Activated CD4-positive, alpha-beta T cell treated with anti-CD3 and anti-CD28 coated beads for 1 hour (primary cell): ENCODE data around the gene CLUH.
"Not testable (repeated sequence)": the region's sequence is repeated elsewhere in the genome, so short reads cannot be mapped to it uniquely, and the experiment has no call there.

Source experiments
- DNase-seq: peaks from one replicate; pipeline ENCODE4 v3.0.0-alpha.2; 2020

CLUH gene

DNA sequence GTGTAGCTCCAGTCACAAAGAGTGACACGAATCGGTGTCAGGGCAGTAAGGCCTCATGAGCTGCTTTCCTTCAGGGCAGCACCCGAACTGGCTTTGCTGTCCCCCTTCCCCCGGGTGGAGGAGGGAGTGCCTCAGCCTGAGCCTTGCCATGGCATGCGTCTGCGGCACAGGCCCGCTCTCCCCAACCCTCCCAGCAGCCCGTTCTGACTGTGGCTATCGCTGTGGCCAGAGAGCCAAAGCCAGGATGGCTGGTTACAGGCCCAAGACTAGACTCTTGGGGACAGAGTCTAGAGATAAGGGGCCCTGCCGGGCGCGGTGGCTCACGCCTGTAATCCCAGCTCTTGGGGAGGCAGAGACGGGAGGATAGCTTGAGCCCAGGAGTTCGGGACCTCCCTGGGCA is 25.9 kb downstream of the CLUH start:
- no peak for DNase-seq

DNA sequence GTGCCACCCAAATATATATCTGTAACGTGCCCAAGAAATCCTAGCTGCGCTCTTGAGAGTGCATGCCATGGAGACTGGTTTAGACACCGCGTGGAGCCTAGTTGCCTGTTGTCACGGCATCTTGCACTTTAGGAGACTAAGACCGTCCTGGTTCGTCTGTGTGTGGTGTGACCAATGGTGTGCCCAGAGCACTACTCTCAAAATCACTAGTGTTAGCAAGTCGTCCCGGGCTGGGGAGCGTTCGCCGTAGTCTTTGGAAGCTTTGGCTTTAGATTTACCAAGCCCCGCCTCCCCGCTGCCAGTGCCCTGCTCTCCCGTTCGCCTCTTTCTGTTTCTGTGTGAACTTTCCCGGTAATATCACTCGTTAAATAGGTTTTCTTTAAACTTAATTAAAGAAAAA is 27.0 kb downstream of the CLUH start:
- no peak for DNase-seq

DNA sequence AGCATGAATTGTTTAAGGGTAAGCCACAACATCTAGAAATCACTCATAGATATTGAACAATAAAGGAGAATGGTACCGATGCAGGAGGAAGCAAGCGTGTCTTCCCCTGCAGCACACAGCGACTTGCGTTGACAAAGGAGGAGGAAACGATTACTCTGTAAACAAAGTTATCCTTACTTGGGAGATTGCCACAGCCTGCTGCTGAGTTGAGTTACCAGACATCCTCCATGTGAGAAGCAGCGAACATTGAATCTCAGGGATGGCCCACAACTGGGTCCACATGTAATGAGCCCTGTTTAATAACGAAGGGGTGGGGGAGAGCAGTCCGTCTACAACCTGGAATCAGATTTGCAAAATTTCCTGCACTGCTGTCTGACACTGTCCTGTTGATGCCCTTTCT is 27.7 kb downstream of the CLUH start:
- no peak for DNase-seq

DNA sequence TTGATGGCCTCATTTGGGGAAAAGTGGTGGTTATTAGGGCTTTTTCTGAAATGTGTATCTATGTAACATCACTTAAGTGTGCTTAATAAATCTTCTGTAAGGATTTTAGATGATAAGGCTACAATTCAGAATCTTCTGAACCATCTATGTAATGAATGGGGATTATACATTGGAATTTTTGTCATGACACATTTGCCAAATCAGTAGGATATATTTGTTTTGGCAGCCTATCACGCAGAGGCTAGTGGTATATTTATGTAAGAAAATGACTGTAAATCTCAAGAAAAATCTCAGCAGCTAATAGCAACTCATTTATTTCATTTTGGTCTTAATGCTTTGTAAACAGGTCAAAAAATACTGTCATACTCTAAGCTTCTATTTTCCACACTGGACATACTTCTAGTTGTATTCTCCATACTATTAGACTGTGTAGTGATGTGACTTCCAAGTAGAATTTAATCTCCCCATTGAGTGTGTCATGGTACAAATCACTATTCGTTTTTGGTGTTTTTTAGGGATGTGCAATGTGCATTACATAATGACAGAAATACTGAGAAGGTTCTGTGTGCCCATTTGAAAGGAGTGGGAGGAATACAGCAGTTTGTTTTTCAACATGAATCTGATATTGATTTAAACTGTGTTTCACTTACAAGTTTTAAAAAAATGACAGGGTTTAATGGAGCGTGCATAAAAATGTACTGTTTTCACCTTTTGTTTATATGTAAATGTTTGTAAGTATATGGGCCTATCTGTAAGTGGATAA is 29.2 kb downstream of the CLUH start:
- DNase-seq = no peak

DNA sequence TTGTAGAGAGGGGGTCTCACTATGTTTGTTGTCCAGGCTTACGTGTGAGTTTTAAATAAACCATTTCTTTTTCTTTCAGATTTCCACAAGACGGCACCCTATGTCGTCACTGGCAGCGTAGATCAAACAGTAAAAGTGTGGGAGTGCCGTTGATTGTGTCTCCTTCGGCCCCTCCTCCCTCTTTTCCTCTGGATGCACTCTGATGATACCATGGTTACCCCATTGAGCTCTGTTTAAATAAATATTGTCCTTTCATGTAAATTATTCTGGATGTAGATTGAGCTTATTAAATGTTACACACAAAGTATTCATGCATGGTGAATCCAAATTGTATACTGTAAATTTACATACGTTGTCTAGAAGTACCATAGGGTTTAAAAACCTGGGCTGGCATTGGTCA is 29.9 kb downstream of the CLUH start:
- no peak for DNase-seq

DNA sequence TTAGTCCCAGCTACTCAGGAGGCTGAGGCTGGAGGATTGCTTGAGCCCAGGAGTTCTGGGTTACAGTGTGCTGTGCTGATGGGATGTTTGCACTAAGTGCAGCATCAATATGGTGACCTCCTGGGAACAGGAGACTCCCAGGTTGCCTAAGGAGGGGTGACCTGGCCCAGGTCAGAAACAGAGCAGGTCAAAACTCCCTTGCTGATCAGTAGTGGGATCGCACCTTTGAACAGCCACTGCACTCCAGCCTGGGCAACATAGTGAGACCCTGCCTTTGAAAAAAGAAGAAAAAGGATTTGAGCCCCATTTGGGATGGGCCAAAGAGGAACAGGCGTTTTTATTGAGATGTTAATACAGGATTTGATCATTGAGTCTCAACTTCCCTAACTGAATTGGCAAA is 30.6 kb downstream of the CLUH start:
- no peak for DNase-seq

DNA sequence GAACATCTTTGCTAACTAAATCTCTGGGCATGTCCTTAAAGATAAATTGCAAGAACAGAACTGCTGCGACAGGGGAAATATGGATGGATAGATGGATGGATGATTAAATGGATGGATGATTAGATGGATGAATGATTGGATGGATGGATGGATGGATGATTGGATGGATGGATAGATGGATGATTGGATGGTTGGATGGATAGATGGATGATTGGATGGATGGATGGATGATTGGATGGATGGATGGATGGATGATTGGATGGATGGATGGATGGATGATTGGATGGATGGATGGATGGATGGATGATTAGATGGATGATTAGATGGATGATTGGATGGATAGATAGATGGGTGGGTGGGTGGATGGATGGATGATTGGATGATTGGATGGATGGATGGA is 32.3 kb downstream of the CLUH start:
- DNase-seq = not testable (repeated sequence)

DNA sequence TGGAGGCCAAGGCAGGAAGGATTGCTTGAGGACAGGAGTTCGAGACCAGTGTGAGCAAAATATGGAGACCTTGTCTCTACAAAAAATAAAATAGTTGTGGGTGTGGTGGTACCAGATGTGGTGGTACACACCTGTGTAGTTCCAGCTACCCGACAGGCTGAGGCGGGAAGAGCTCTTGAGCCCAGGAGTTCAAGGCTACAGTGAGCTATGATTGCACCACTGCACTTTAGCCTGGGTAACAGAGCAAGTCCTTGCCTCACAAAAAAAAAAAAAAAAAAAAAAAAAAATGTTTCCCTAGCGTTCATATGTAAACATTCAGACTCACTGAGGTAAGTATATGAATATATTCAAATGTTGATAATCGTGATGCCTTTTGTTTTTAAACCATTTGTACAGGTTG is 39.5 kb downstream of the CLUH start:
- no peak for DNase-seq

DNA sequence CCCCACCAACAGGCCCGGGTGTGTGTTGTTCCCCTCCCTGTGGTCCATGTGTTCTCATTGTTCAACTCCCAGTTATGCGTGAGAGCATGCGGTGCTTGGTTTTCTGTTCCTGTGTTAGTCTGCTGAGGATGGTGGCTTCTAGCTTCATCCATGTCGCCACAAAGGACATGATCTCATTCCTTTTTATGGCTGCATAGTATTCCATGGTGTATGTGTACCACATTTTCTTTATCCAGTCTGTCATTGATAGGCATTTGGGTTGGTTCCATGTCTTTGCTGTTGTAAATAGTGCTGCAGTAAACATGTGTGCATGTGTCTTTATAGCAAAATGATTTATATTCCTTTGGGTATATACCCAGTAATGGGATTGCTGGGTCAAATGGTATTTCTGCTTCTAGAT is 51.2 kb downstream of the CLUH start:
- not testable (repeated sequence) for DNase-seq

DNA sequence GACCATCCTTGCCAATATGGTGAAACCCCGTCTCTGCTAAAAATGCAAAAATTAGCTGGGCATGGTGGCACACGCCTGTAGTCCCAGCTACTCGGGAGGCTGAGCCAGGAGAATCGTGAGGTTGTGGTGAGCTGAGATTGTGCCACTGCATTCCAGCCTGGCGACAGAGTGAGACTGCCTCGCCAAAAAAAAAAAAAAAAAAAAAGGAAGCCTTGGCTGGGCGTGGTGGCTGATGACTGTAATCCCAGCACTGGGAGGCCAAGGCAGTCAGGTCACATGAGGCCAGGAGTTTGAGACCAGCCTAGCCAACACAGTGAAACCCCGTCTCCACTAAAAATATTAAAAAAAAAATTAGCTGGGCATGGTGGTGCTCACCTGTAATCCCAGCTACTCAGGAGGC is 52.2 kb downstream of the CLUH start:
- DNase-seq = not testable (repeated sequence)

DNA sequence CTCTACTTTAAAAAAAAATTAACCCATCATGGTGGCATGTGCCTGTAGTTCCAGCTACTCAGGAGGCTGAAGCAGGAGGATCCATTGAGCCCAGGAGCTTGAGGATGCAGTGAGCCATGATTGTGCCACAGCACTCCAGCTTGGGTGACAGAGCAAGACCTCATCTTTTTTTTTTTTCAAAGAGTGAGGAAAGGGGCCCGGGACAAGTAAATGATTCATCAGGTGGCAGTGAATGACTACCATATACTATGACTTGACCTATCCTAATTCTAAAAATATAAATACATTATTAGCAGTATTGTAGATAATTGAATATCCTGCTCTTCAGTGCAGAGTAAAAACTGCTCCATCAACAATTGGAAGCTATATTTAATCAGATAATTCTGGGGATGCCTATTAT is 55.3 kb downstream of the CLUH start:
- no peak for DNase-seq

DNA sequence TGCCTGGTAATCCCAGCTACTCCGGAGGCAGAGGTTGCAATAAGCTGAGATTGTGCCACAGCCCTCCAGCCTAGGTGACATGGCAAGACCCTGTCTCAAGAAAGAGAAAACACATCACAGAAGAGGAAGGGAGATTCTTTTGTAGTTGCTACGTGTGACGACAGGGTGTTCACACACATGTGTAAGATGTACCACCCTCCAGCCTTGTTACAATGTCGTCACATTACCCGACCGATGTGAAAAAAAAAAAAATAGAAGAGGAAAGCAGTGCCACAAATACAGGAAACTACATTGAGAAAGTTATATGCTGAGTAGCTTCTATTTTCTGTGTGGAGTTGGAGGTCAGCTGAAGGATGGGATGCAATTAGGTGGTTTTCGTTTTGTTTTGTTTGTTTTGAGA is 56.0 kb downstream of the CLUH start:
- no peak for DNase-seq

DNA sequence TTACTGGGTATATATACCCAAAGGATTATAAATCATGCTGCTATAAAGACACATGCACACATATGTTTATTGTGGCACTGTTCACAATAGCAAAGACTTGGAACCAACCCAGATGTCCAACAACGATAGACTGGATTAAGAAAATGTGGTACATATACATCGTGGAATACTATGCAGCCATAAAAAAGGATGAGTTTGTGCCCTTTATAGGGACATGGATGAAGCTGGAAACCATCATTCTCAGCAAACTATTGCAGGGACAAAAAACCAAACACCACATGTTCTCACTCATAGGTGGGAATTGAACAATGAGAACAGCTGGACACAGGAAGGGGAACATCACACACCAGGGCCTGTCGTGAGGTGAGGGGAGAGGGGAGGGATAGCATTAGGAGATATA is 58.7 kb downstream of the CLUH start:
- not testable (repeated sequence) for DNase-seq

DNA sequence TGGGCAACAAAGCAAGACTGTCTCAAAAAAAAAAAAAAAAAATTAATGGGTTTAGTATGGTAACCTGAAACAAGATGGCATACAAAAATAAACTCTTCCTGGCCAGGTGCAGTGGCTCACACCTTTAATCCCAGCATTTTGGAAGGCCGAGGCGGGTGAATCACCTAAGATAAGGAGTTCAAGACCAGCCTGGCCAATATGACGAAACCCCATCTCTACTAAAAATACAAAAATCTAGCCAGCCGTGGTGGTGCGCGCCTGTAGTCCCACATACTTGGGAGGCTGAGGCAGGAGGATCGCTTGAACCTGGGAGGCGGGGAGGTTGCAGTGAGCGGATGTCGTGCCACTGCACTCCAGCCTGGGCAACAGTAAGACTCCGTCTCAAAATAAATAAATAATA is 62.4 kb downstream of the CLUH start:
- DNase-seq = no peak

DNA sequence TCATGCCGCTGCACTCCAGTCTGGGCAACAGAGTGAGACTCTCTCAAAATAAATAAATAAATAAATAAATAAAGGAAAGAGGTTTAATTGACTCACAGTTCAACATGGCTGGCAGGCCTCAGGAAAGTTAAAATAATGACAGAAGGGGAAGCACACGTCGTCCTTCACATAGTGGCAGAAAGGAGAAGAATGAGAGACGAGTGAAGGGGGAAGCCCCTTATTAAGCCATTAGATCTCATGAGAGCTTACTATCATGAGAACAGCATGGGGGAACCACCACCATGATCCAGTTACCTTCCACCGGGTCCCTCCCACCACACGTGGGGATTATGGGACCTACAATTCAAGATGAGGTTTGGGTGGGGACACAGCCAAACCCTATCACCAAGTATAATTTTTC is 63.6 kb downstream of the CLUH start:
- no peak for DNase-seq

DNA sequence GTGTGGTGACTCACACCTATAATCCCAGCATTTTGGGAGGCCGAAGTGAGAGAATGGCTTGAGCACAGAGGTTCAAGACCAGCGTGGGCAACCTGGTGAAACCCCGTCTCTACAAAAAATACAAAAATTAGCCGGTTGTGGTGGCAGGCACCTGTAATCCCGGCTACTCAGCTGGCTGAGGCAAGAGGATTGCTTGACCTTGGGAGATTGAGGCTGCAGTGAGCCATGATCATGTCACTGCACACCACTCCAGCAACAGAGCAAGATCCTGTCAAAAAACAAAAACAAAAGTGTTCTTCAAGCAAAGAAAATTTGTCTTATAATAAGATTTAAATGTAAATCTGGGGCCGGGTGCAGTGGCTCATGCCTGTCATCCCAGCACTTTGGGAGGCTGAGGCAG is 66.6 kb downstream of the CLUH start:
- DNase-seq = no peak
